ENCODE results near the gene TPCN1. TPM values are rescaled to one million over a fixed set of nuclear protein-coding genes. Genes with fewer than 3 reads are reported as not detected.

Gene TPCN1
- polyA plus RNA-seq, 1 of the 3 experiments (the other 2 are of a cell fraction), result 15.7 TPM

DNA sequence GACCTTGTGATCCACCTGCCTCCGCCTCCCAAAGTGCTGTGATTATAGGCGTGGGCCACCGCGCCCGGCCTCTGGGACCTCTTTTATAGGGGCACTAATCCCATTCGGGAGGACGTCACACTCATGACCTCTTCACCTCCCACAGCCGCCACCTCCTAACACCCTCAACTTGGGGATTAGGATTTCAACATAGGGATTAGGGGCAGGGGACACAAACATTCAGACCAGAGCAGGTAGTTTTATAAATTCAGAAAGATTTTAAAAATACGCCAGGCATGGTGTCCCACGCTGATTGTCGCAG is 49.4 kb downstream of the TPCN1 start:
- no peak overlapping the region for H3K4me2 ChIP-seq
- peaks cover 0 to 6% of the 10 kb centered on the region in 2 experiments for H3K36me3 ChIP-seq (replicated peaks in 1 of 2; ENCODE audit: control insufficient read depth in 1 of 2, insufficient read depth in 2 of 2, low read length in 1 of 2)
- no peak overlapping the region for H3K4me3 ChIP-seq (ENCODE audit: low read depth in 2 of 2, low read length in 1 of 2)
- CTCF ChIA-PET, result no interaction called here
- no peaks in the 10 kb centered on the region for H3K79me2 ChIP-seq (ENCODE audit: insufficient read depth)
- H3K27ac ChIP-seq (ENCODE audit: low read depth in 2 of 2, low read length in 1 of 2), result no peak overlapping the region
- H3K4me1 ChIP-seq (ENCODE audit: control insufficient read depth in 1 of 2, insufficient read depth in 2 of 2, low read depth in 1 of 2, low read length in 1 of 2), result peaks cover 5 to 22% of the 10 kb centered on the region in 2 experiments; a peak in 3 of 4 replicates
- no peak overlapping the region for H2AFZ ChIP-seq (ENCODE audit: low read depth)
- H3F3A ChIP-seq (replicated peaks; ENCODE audit: insufficient read depth), result no peaks in the 10 kb centered on the region
- no peak overlapping the region for H3K9ac ChIP-seq
- no peaks in the 10 kb centered on the region for H3K9me2 ChIP-seq
- POLR2A ChIA-PET, result no interaction called here
- DNase-seq, result no peak
- H4K20me1 ChIP-seq (ENCODE audit: insufficient read depth), result no peaks in the 10 kb centered on the region
- no peaks in the 10 kb centered on the region for H3K27me3 ChIP-seq (ENCODE audit: insufficient read depth)
- no peaks in the 10 kb centered on the region for H3K9me3 ChIP-seq
- 96% methylated on average over 11 of the region's 11 CpGs for WGBS (ENCODE audit: low lambda C conversion rate)
- TF ChIP-seq TCF12 (IDR thresholded peaks at IDR 0.05) (no peak), RXRA (IDR thresholded peaks at IDR 0.05; ENCODE audit: borderline replicate concordance, low read depth) (no peak), GABPA (IDR thresholded peaks at IDR 0.05; ENCODE audit: low read depth) (no peak), RFX5 (IDR thresholded peaks at IDR 0.05; ENCODE audit: low read length) (no peak), FOXM1 (IDR thresholded peaks at IDR 0.05; ENCODE audit: low read depth) (no peak), ELF1 (IDR thresholded peaks at IDR 0.05) (no peak), TAF1 (IDR thresholded peaks at IDR 0.05; ENCODE audit: borderline replicate concordance, low read depth, low read length) (no peak), POLR2AphosphoS5 (IDR thresholded peaks at IDR 0.05; ENCODE audit: low read depth, low read length) (no peak), MXI1 (IDR thresholded peaks at IDR 0.05; ENCODE audit: low read depth, low read length) (no peak), SIN3A (IDR thresholded peaks at IDR 0.05; ENCODE audit: borderline replicate concordance, low read depth, low read length) (no peak), MEF2A (IDR thresholded peaks at IDR 0.05; ENCODE audit: borderline replicate concordance, low read depth) (no peak), NFIC (IDR thresholded peaks at IDR 0.05; ENCODE audit: borderline replicate concordance) (no peak), EP300 (IDR thresholded peaks at IDR 0.05; ENCODE audit: borderline replicate concordance in 1 of 2, low read depth in 1 of 2, low read length in 1 of 2) (no peak), FOXJ3 (CRISPR knock-in tag; IDR thresholded peaks at IDR 0.05) (no peak)
- TF ChIP-seq, protein P1, sequence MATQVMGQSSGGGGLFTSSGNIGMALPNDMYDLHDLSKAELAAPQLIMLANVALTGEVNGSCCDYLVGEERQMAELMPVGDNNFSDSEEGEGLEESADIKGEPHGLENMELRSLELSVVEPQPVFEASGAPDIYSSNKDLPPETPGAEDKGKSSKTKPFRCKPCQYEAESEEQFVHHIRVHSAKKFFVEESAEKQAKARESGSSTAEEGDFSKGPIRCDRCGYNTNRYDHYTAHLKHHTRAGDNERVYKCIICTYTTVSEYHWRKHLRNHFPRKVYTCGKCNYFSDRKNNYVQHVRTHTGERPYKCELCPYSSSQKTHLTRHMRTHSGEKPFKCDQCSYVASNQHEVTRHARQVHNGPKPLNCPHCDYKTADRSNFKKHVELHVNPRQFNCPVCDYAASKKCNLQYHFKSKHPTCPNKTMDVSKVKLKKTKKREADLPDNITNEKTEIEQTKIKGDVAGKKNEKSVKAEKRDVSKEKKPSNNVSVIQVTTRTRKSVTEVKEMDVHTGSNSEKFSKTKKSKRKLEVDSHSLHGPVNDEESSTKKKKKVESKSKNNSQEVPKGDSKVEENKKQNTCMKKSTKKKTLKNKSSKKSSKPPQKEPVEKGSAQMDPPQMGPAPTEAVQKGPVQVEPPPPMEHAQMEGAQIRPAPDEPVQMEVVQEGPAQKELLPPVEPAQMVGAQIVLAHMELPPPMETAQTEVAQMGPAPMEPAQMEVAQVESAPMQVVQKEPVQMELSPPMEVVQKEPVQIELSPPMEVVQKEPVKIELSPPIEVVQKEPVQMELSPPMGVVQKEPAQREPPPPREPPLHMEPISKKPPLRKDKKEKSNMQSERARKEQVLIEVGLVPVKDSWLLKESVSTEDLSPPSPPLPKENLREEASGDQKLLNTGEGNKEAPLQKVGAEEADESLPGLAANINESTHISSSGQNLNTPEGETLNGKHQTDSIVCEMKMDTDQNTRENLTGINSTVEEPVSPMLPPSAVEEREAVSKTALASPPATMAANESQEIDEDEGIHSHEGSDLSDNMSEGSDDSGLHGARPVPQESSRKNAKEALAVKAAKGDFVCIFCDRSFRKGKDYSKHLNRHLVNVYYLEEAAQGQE (IDR thresholded peaks at IDR 0.05; ENCODE audit: low read depth, low read length), result no peak
- TF ChIP-seq, protein P2, sequence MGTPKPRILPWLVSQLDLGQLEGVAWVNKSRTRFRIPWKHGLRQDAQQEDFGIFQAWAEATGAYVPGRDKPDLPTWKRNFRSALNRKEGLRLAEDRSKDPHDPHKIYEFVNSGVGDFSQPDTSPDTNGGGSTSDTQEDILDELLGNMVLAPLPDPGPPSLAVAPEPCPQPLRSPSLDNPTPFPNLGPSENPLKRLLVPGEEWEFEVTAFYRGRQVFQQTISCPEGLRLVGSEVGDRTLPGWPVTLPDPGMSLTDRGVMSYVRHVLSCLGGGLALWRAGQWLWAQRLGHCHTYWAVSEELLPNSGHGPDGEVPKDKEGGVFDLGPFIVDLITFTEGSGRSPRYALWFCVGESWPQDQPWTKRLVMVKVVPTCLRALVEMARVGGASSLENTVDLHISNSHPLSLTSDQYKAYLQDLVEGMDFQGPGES (IDR thresholded peaks at IDR 0.05; ENCODE audit: low read depth, low read length), result no peak
- TF ChIP-seq, protein P3, sequence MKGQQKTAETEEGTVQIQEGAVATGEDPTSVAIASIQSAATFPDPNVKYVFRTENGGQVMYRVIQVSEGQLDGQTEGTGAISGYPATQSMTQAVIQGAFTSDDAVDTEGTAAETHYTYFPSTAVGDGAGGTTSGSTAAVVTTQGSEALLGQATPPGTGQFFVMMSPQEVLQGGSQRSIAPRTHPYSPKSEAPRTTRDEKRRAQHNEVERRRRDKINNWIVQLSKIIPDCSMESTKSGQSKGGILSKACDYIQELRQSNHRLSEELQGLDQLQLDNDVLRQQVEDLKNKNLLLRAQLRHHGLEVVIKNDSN (IDR thresholded peaks at IDR 0.05; ENCODE audit: borderline replicate concordance, low read depth), result no peak
- TF ChIP-seq, protein P4, sequence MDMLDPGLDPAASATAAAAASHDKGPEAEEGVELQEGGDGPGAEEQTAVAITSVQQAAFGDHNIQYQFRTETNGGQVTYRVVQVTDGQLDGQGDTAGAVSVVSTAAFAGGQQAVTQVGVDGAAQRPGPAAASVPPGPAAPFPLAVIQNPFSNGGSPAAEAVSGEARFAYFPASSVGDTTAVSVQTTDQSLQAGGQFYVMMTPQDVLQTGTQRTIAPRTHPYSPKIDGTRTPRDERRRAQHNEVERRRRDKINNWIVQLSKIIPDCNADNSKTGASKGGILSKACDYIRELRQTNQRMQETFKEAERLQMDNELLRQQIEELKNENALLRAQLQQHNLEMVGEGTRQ (IDR thresholded peaks at IDR 0.05; ENCODE audit: borderline replicate concordance, low read depth, low read length), result no peak
